Aorta (tissue), 5 donors: Measurements from ENCODE around the gene PXN. TPM values are rescaled to one million over a fixed set of nuclear protein-coding genes. Genes with fewer than 3 reads are reported as not detected.
A peak's percentile ranks its signal among the peaks of the same experiment; 100 is the strongest.

Source experiments
- ATAC-seq: fragments of 200-7000 bp; cut with Tn5 transposase; one replicate; pipeline ENCODE4 v1.9.1; 2022; ENCODE audit warnings: moderate library complexity; ENCODE audit not compliant: low FRiP score
- DNase-seq, 2 donors: peaks; one replicate each; pipeline ENCODE4 v3.0.0-alpha.2; 2020
- H3K27ac ChIP-seq, 2 donors: one replicate each; pipeline ENCODE4 v1.5.1; 2013; ENCODE audit warnings: low read length in 2 of 2, mild to moderate bottlenecking in 2 of 2, moderate library complexity in 2 of 2, control low read depth in 1 of 2, inconsistent platforms in 1 of 2, low read depth in 1 of 2
- H3K27me3 ChIP-seq, 2 donors: one replicate each; pipeline ENCODE4 v1.6.1; 2013; ENCODE audit warnings: control low read depth in 1 of 2, low read length in 1 of 2, mild to moderate bottlenecking in 1 of 2, moderate library complexity in 1 of 2; ENCODE audit not compliant: insufficient read depth in 2 of 2, control insufficient read depth in 1 of 2
- H3K36me3 ChIP-seq, 2 donors: one replicate each; pipeline ENCODE4 v1.6.1; 2013; ENCODE audit warnings: control low read depth in 1 of 2, low read length in 1 of 2, mild to moderate bottlenecking in 1 of 2; ENCODE audit not compliant: insufficient read depth in 2 of 2, control insufficient read depth in 1 of 2
- H3K4me1 ChIP-seq, 2 donors: one replicate each; pipeline ENCODE4 v1.6.1; 2013; ENCODE audit warnings: low read length in 2 of 2, control low read depth in 1 of 2, mild to moderate bottlenecking in 1 of 2, moderate library complexity in 1 of 2; ENCODE audit not compliant: insufficient read depth in 2 of 2, control insufficient read depth in 1 of 2
- H3K4me3 ChIP-seq, 2 donors: one replicate each; pipeline ENCODE4 v1.5.1; 2013; ENCODE audit warnings: low read length in 2 of 2, control low read depth in 1 of 2, mild to moderate bottlenecking in 1 of 2
- H3K9me3 ChIP-seq: one replicate; pipeline ENCODE4 v1.6.1; 2013; ENCODE audit warnings: mild to moderate bottlenecking, low read length; ENCODE audit not compliant: control insufficient read depth
- WGBS, 2 donors: extraction: QIAGEN DNeasy Blood & Tissue Kit; methylation state at CpG; one replicate each; pipeline ENCODE4 v1.1.7; 2013; 5-methylcytosine and 5-hydroxymethylcytosine counted together
- intact Hi-C, 2 donors: fragments of 100-400 bp; cut with DNase I; formaldehyde crosslinking; loops; one replicate each; pipeline versions ENCODE4 v1.14.2 to v1.15.0; 2022
- polyA plus RNA-seq, 2 donors: library from polyadenylated mRNA; stranded (reverse); fragments of 200-250 nt; gene quantifications; one replicate each; pipeline ENCODE4 v1.2.3, GENCODE V29; 2013
- total RNA-seq, 2 donors: library from RNA; stranded (reverse); fragmentation: NEBNext Ultra II Directional; extraction: Animal tissue kit (Norgen Biotek cat#: 25700); gene quantifications; one replicate each; pipeline ENCODE4 v1.2.1, GENCODE V29; 2021
- donor health status: healthy with polysubstance abuse.
- donor health status: Bipolar disorder and iron deficiency.
- donor health status: DM: no; HTN: no; CAD: no.
- donor health status: DM: no; HTN: no; CAD: no.
- donor health status: DM: yes; HTN: yes; CAD: no.

Gene PXN
- total and polyA plus RNA-seq, 4 donors, result 31.3 to 138 (median 95.3) TPM

DNA sequence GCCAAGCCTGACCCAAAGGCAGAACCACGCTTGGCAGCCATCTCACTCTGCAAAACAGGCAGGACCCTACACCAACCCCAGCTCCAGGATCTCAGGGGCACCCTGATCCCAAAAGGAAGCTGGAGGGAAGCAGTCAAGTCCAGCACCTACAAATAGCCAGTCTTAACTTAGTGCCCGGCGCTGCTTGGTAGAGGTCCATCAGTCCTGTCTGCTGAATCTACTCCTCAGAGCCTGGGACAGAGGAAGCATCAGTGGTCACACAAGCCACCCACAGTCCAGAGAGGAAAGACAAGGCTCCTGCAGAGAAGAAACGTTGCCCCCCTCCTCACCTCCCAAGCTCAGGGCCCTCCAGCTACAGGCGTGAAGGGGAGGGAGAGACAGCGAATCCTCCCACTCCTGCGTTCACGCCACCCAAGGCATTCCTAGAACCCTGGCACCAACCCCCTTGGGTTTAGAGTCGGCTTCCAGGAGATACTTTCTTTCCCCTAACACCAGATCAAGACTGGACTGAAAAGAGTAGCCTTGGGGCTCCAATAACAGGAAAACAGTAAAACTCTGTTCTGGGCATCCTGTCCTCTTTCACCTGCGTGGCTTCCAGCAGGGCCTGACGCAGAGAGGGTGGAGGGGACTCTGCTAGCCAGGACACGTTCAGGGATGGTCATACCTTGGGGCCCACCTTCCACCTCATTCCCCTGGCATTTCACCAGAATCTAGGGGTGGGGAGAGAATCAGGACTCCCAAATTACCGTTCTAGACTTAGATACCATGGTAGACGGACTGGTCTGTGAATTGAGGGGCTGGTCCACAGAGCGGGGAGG is 1.2 kb downstream of the PXN start:
- peak overlapping the region; percentile 46 to 76 for H3K27ac ChIP-seq
- H3K4me3 ChIP-seq, result peak overlapping the region; percentile 68 to 88
- ATAC-seq, result peak; percentile 19
- H3K4me1 ChIP-seq, result peaks cover 3 to 4% of the 10 kb centered on the region in 2 donors
- H3K27me3 ChIP-seq, result no peaks in the 10 kb centered on the region
- no peaks in the 10 kb centered on the region for H3K9me3 ChIP-seq
- intact Hi-C loops, result no loop called here
- 3 to 6% methylated on average over 15 of the region's 15 CpGs for WGBS, 2 donors
- H3K36me3 ChIP-seq, result no peaks in the 10 kb centered on the region
- DNase-seq, result no peak

DNA sequence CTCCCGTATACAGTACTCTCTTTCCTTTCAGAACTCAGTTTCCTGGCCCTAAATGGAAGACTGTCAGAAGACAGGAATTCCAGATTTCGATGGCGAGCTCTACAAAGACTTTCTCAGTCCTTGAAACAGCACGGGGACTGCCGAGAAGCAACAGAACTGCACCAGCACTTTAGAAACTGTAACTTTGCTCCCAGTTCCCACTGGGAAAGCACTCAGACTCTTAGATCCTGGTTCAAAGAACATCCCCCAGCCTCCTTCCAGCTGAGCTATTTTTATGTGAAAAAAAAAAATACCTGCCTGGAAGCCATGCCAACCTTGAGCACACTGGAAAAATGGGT is 1.8 kb downstream of the PXN start:
- H3K4me3 ChIP-seq, result peak overlapping the region; percentile 0 to 68
- peaks cover 3 to 4% of the 10 kb centered on the region in 2 donors for H3K4me1 ChIP-seq

DNA sequence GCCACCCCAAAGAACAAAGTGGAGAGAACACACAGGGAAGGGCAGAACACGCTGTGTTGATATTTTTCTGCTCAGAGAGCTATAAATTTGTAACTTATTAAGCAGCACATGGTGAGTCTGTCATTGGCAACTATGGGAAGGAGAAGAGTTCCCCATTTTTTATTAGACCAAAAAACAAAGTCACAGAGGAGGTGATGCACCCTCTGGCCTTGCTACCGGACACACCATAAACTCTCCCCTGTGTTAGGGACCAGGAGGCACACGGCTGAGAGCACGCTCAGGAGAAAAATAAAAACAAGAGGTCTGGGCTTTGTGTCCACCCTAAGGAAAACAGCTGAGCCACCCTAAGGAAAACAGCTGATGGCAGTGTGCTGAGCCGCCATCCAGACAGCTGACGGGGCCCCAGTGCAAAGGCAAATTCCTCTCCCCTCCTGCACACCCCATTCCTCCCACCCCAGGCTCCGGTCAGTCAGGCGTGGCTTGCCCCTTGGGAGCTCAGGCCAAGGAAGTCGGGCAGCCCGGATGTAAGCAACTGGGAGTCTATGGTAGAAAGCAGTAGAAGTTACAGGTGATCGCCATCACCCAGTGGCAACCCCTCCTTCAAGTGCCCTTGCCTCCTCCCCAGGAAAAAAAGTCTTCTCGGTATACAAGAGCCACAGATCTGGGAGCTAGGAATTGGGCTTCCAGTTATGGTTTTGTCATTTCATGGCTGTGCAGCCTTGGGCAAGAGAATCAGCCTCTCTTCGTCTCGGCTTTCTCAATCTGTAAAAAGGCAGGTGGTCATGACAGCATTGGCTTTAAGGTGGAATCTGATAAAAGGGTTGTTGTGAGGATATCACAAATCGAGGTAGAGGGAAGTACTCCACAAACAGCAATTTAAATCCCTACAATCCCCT is 2.4 kb downstream of the PXN start:
- ATAC-seq (peak; percentile 8), DNase-seq (peak; percentile 65 to 79)
- Histone ChIP-seq H3K27me3 (no peaks in the 10 kb centered on the region), H3K36me3 (no peaks in the 10 kb centered on the region), H3K9me3 (no peaks in the 10 kb centered on the region), H3K4me1 (peaks cover 3 to 4% of the 10 kb centered on the region in 2 donors), H3K27ac (peak overlapping the region; percentile 2 to 76), H3K4me3 (peak overlapping the region; percentile 0 to 68)
- WGBS, 2 donors, result 4 to 6% methylated on average over 15 of the region's 15 CpGs
- intact Hi-C loops, result no loop called here

More for the DNA sequence above, 1.8 kb downstream of the PXN start:
- DNase-seq, result no peak
- Histone ChIP-seq H3K27me3 (no peaks in the 10 kb centered on the region), H3K9me3 (no peaks in the 10 kb centered on the region), H3K36me3 (no peaks in the 10 kb centered on the region), H3K27ac (peak overlapping the region; percentile 2 to 76)
- intact Hi-C loops, result no loop called here
- 3% methylated on average over 5 of the region's 5 CpGs for WGBS, 2 donors
- no peak for ATAC-seq

DNA sequence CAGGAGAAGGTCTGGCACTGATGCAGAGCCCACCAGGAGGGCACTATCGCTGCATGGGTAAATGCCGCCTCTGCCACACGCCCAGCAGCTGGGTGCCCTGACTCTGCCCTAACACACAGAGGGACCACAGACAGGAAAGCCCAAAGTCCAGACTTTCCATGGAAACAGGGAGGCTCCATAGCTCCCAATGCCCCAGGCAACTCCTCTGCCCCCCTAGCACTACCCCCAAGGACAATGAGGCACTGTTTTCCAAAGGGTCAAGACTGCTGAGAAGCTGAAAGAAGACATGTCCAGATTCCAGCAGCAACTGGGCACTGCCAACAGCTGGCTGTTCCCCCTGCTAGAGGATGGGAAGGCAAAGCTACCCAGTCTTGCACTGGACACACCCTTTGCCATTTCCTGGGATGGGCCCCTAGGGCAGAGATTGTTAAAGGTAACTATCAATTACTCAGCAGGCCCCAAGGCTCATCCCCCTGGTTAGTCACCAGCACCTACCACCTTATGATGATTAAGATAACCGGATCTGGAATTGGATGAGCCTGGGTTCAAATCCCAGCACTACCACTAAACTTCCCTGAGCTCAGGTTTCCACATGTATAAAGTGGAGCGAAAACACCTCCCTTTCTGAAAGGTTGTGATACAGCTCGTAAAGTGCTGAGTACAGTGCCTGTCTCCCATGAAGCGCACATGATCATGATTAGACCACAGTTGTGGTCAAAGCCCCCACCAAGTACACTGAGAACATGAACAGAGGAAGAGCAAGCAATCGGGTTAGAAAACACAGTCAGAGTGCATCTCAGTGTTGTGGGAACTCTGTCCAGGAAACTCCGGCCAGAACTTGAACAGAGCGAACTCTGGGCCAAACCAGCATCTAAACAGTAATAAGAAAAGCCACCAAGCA is 3.3 kb downstream of the PXN start:
- no peak for DNase-seq
- 52 to 56% methylated on average over 10 of the region's 10 CpGs for WGBS, 2 donors
- intact Hi-C loops, result no loop called here
- H3K9me3 ChIP-seq, result no peaks in the 10 kb centered on the region
- H3K36me3 ChIP-seq, result no peaks in the 10 kb centered on the region
- H3K4me3 ChIP-seq, result peak overlapping the region in 1 of 2 donors; percentile 68
- peak overlapping the region in 1 of 2 donors; percentile 76 for H3K27ac ChIP-seq
- H3K4me1 ChIP-seq, result peaks cover 3 to 4% of the 10 kb centered on the region in 2 donors
- no peaks in the 10 kb centered on the region for H3K27me3 ChIP-seq
- peak; percentile 1 for ATAC-seq

DNA sequence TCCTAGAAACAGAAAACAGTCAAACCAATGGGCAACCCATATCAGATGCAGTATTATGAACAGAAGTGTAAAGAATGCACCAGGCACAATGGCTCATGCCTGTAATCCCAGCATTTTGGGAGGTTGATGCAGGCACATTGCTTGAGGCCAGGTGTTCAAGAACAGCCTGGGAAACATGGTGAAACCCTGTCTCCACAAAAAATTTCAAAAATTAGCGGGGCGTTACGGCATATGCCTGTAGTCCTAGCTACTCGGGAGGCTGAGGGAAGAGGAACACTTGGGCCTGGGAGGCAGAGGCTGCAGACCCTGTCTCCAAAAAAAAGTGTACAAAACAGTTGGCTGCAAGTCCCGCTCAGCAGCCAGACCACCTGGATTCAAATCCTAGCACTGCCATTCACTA is 4.9 kb downstream of the PXN start:
- Histone ChIP-seq H3K9me3 (no peaks in the 10 kb centered on the region), H3K4me3 (no peak overlapping the region), H3K4me1 (peaks cover 3 to 4% of the 10 kb centered on the region in 2 donors), H3K36me3 (no peaks in the 10 kb centered on the region), H3K27me3 (no peaks in the 10 kb centered on the region), H3K27ac (no peak overlapping the region)
- ATAC-seq (no peak), DNase-seq (no peak)
- WGBS, 2 donors, result 96% methylated on average over 5 of the region's 5 CpGs
- intact Hi-C loops, result no loop called here

DNA sequence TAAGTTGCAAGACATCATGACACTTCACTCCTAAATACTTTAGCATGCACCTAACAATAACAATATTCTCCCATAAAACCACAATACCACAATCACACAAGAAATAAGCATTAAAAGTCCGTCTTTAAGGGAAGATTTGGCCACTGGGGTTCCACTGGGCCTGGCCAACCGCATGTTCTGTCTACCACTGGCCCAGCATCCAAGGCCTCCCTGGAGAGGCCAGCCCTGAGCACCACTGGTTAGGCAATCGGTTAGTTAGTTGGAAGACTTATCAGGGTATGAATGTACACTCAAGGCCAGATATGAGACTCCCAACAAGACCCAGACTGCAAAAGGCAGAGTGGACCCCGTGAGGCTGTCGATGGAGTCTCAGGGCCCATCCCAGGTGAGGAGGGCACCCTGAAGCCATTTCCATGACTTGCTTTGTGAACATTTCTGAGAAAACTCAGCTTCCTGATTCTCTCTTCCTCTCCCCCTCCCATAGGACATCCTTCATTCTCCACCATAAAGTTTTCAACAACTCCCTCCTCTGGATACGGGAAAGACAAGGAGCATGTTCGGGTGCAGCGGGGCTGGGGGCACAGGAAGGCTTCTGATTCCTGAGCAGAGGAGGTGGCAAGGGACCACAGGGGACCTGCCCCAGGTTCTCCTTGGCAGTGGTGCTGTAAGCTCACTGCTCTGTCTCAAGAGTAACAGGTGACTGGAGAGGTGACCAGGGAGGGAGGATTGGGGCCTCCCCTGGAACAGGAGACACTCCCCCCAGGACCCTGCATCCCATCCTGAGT is 5.9 kb downstream of the PXN start:
- H3K4me1 ChIP-seq, result peaks cover 3 to 4% of the 10 kb centered on the region in 2 donors
- intact Hi-C loops, result no loop called here
- ATAC-seq, result peak; percentile 54

DNA sequence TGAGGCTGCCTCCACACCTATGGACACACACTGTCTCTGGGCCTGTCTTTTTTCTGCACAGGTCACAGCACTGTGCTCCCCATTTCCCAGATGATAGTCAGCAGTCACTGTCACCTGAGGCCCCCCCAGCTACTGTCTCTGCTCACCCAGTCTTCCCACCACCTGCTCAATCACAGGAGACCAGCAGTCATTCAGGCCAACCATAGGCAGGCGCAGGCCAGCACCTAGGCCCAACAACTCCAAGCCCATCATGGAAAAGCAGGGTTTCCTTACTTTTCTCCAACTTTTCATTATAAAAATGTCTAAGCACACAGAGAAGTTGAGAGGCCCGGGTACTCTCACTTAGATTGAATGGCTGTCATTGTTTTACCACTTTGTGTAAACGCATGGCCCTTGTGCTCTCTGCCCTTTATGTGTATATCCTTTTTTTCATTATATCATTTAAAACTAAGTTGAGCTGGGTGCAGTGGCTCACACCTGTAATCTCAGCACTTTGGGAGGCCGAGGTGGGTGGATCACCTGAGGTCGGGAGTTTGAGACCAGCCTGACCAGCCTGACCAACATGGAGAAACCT is 7.1 kb downstream of the PXN start:
- Histone ChIP-seq H3K36me3 (no peaks in the 10 kb centered on the region), H3K27ac (peak overlapping the region in 1 of 2 donors; percentile 20), H3K4me3 (no peak overlapping the region), H3K4me1 (peaks cover 3 to 4% of the 10 kb centered on the region in 2 donors), H3K27me3 (no peaks in the 10 kb centered on the region), H3K9me3 (no peaks in the 10 kb centered on the region)
- WGBS, 2 donors, result 86 to 89% methylated on average over 5 of the region's 5 CpGs
- DNase-seq (no peak), ATAC-seq (no peak)
- intact Hi-C loops, result no loop called here

More for the DNA sequence above, 5.9 kb downstream of the PXN start:
- Histone ChIP-seq H3K27ac (peak overlapping the region in 1 of 2 donors; percentile 16), H3K36me3 (no peaks in the 10 kb centered on the region), H3K9me3 (no peaks in the 10 kb centered on the region), H3K27me3 (no peaks in the 10 kb centered on the region), H3K4me3 (no peak overlapping the region)
- 77 to 88% methylated on average over 8 of the region's 8 CpGs for WGBS, 2 donors
- DNase-seq, result no peak
